Loucy (cell line): ENCODE measurements around the gene TOMM40L.

ENCODE experiments used
- H2AFZ ChIP-seq: fragments of 200-600 bp; sonication (generic); 2 replicates; pipeline ENCODE4 v1.6.0; 2016; ENCODE audit warnings: antibody characterized with exemption, mild to moderate bottlenecking, low read length, moderate library complexity
- H3F3A ChIP-seq: fragments of 200-600 bp; 2 replicates; pipeline ENCODE4 v1.6.0; 2016; ENCODE audit warnings: antibody characterized with exemption, low read depth, mild to moderate bottlenecking
- H3K27me3 ChIP-seq: fragments of 200-600 bp; sonication (generic); 2 replicates; pipeline ENCODE4 v1.6.1; 2014; ENCODE audit warnings: low read length, mild to moderate bottlenecking; ENCODE audit not compliant: insufficient read depth, poor library complexity, severe bottlenecking
- H3K36me3 ChIP-seq: fragments of 200-600 bp; sonication (generic); 2 replicates; pipeline ENCODE4 v1.6.1; 2016; ENCODE audit warnings: low read length; ENCODE audit not compliant: insufficient read depth
- H3K4me1 ChIP-seq: fragments of 200-600 bp; sonication (generic); 2 replicates; pipeline ENCODE4 v1.5.1; 2014; ENCODE audit warnings: low read length, mild to moderate bottlenecking; ENCODE audit not compliant: insufficient read depth, poor library complexity, severe bottlenecking
- H3K4me2 ChIP-seq: fragments of 200-600 bp; sonication (generic); 2 replicates; pipeline ENCODE4 v1.6.0; 2014; ENCODE audit warnings: antibody characterized with exemption, low read length, low read depth, mild to moderate bottlenecking; ENCODE audit not compliant: poor library complexity, severe bottlenecking
- H3K4me3 ChIP-seq: fragments of 200-600 bp; sonication (generic); 2 replicates; pipeline ENCODE4 v1.5.1; 2014; ENCODE audit warnings: low read length, mild to moderate bottlenecking, mixed read lengths; ENCODE audit not compliant: poor library complexity, severe bottlenecking
- H3K79me2 ChIP-seq: fragments of 200-600 bp; sonication (generic); 2 replicates; pipeline ENCODE4 v1.6.1; 2014; ENCODE audit warnings: low read length; ENCODE audit not compliant: insufficient read depth
- H3K9ac ChIP-seq: fragments of 200-600 bp; sonication (generic); 2 replicates; pipeline ENCODE4 v1.6.0; 2014; ENCODE audit warnings: mild to moderate bottlenecking, low read depth, low read length, moderate library complexity; ENCODE audit not compliant: poor library complexity, severe bottlenecking
- H3K9me2 ChIP-seq: fragments of 200-600 bp; sonication (generic); replicated peaks from 2 replicates; pipeline ENCODE4 v1.6.1; 2016; ENCODE audit warnings: low read depth, low read length, mixed read lengths
- H3K9me3 ChIP-seq: fragments of 200-600 bp; sonication (generic); 2 replicates; pipeline ENCODE4 v1.6.1; 2014; ENCODE audit warnings: mild to moderate bottlenecking, antibody characterized with exemption, low read length, low read depth; ENCODE audit not compliant: insufficient read depth
- H4K20me1 ChIP-seq: fragments of 200-600 bp; sonication (generic); 2 replicates; pipeline ENCODE4 v1.6.0; 2014; ENCODE audit warnings: antibody characterized with exemption, low read length, mild to moderate bottlenecking; ENCODE audit not compliant: insufficient read depth, poor library complexity, severe bottlenecking
- CTCF ChIP-seq: fragments of 200-600 bp; sonication (generic); conservative IDR thresholded peaks from 2 replicates; pipeline ENCODE4 v1.5.1; 2014; ENCODE audit warnings: mild to moderate bottlenecking, antibody characterized with exemption, low read length
- EZH2phosphoT487 ChIP-seq: fragments of 200-600 bp; IDR thresholded peaks from 2 replicates; pipeline ENCODE4 v1.6.1; 2018; ENCODE audit warnings: antibody characterized with exemption, mild to moderate bottlenecking, moderate library complexity, borderline replicate concordance

TOMM40L gene

DNA sequence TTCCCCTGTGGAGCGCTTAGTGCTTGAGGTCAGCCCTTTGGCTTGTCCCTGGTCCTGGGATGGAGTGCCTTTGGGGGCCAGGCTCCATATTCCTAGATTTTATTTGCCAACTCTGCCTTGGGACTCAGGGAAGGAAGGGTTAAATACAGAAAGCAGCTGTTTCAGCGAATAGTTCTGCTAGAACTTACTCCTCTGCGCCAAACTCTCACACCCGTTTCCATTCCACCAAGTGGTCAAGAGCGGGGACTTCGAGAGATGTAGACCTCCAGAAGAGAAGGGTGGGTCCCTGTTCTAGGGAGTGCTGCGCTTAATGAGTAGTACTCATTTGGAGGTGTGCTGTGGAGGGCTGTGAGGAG, 704 bp upstream of the TOMM40L start:
- TF ChIP-seq EZH2phosphoT487 (no peak), CTCF (no peak)
- Histone ChIP-seq H3K4me2 (peak overlapping the region; percentile 46), H3K9ac (no peak overlapping the region), H2AFZ (peak overlapping the region; percentile 92), H3K79me2 (0 out of 2 replicates have a peak, but pooled peaks cover 4% of the 10 kb centered on the region), H3K4me1 (peaks cover 21% of the 10 kb centered on the region), H3K4me3 (peak overlapping the region; percentile 4), H3K9me3 (no peaks in the 10 kb centered on the region), H3K9me2 (no peaks in the 10 kb centered on the region), H3K27me3 (no peaks in the 10 kb centered on the region), H3K36me3 (no peaks in the 10 kb centered on the region; the same call in 1 of the 2 replicates), H3F3A (no peaks in the 10 kb centered on the region), H4K20me1 (no peaks in the 10 kb centered on the region)

DNA sequence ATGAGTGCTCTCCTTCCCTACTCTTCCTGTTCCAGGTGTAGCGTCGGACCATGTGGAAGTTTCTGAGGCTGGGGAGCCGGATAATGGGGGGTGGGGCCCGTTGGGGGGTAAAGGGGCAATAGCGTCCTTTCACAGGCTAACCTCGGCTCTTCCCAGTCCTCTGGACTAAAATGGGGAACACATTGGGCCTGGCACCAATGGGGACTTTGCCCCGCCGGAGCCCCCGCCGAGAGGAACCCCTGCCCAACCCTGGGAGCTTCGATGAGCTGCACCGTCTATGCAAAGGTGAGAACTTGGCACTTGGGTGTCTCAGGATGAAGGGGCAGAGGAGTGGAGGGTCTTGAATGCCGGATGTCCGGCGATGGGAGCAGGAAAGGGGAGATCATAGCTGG, 456 bp downstream of the TOMM40L start:
- Histone ChIP-seq H3K36me3 (no peaks in the 10 kb centered on the region; the same call in 1 of the 2 replicates), H3K9me2 (no peaks in the 10 kb centered on the region), H3K27me3 (no peaks in the 10 kb centered on the region), H3K9ac (peak overlapping the region; percentile 77), H2AFZ (peak overlapping the region; percentile 72), H3F3A (no peaks in the 10 kb centered on the region), H3K79me2 (0 out of 2 replicates have a peak, but pooled peaks cover 4% of the 10 kb centered on the region), H4K20me1 (no peaks in the 10 kb centered on the region), H3K9me3 (no peaks in the 10 kb centered on the region), H3K4me1 (peaks cover 21% of the 10 kb centered on the region), H3K4me2 (peak overlapping the region; percentile 77), H3K4me3 (peak overlapping the region; percentile 82)
- TF ChIP-seq CTCF (no peak), EZH2phosphoT487 (no peak)

DNA sequence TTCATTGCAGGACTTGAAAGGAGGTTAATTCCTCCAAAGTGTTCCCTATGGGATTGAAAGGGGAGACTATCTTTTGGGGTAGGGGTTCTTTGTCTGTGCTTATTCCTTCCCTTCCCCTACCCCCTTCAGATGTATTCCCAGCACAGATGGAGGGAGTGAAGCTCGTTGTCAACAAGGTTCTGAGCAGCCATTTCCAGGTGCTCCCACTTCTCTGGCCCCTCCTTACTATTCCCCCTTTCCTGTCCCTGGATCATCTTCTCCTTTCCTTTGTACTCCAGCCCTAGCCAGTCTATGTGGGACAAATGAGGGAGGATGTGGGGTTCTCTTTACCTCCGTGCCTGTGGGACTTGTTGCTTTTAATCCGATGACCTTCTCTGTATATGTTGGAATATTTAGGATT, 899 bp downstream of the TOMM40L start:
- Histone ChIP-seq H2AFZ (no peak overlapping the region), H3K4me3 (peak overlapping the region; percentile 82), H3K9me2 (no peaks in the 10 kb centered on the region), H3K4me1 (peaks cover 21% of the 10 kb centered on the region), H3K4me2 (peak overlapping the region; percentile 77), H3F3A (no peaks in the 10 kb centered on the region), H3K9ac (peak overlapping the region; percentile 77), H3K9me3 (no peaks in the 10 kb centered on the region), H3K79me2 (0 out of 2 replicates have a peak, but pooled peaks cover 4% of the 10 kb centered on the region), H3K27me3 (no peaks in the 10 kb centered on the region), H4K20me1 (no peaks in the 10 kb centered on the region), H3K36me3 (no peaks in the 10 kb centered on the region; the same call in 1 of the 2 replicates)
- TF ChIP-seq CTCF (no peak), EZH2phosphoT487 (no peak)
